HL-60/S4 treated with retinoic acid at 250 ng/mL for 4 days and 3 days (cell line): ENCODE results near the gene HNRNPU.

ENCODE experiments used
- in situ Hi-C: fragments of 300-500 bp; cut with MboI; formaldehyde crosslinking; loops from 2 replicates; pipeline ENCODE4 v1.7.0; 2022; ENCODE audit warnings: low sequenced_read_pairs

Gene HNRNPU

GRCh38 chr1:244863491-244864252 is 671 bp downstream of the HNRNPU start:
- in situ Hi-C loops: loop anchor here (25.0 kb wide), 1 partner anchor 174 kb away; no protein-coding TSS in a partner anchor

- in situ Hi-C loops: loop anchor here (25.0 kb wide), 1 partner anchor 174 kb away; no protein-coding TSS in a partner anchor
Measured at GRCh38 chr1:244862699-244863490, 1.4 kb downstream of the HNRNPU start.

GRCh38 chr1:244862354-244862698 is 2.0 kb downstream of the HNRNPU start:
- in situ Hi-C loops: loop anchor here (25.0 kb wide), 1 partner anchor 175 kb away; no protein-coding TSS in a partner anchor

GRCh38 chr1:244861683-244862082 is 2.7 kb downstream of the HNRNPU start:
- in situ Hi-C loops: loop anchor here (25.0 kb wide), 1 partner anchor 176 kb away; no protein-coding TSS in a partner anchor

DNA sequence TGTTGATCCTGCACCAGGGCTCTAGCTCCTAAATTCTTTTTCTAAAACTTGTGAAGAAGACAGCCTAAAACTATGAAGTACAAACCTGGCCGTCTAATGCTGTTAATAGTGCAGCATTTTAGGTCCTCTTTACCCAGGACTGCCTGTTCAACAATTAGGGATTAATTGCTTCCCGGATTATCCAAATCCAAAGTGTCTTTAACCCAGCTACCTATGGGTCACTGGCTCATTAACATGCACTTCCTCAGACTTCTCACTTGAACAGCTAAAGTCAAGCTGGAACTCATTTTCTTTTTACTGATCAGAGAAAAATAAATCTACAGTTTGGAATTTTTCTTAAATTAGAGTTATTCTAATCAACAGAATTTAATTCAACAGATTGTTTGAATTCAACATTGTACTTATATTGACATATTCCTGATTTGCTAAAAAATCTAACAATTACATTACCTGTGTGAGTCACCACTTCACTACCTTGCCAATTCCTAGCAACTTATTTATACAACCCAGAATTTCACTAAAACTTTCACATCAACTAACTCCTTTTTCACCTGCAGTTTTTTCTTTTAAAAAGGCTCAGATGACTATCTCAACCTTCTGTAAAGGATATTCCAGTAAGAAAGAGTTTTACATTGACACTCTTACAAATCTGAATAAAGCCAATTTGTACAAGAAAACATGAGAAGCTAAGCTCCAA is 3.3 kb downstream of the HNRNPU start:
- in situ Hi-C loops: loop anchor here (25.0 kb wide), 1 partner anchor 176 kb away; no protein-coding TSS in a partner anchor

- in situ Hi-C loops: loop anchor here (25.0 kb wide), 1 partner anchor 177 kb away; no protein-coding TSS in a partner anchor
Measured at GRCh38 chr1:244860078-244860477, 4.3 kb downstream of the HNRNPU start.

GRCh38 chr1:244858357-244858756 is 6.0 kb downstream of the HNRNPU start:
- in situ Hi-C loops: loop anchor here (25.0 kb wide), 1 partner anchor 179 kb away; no protein-coding TSS in a partner anchor

GRCh38 chr1:244857761-244858160 is 6.6 kb downstream of the HNRNPU start:
- in situ Hi-C loops: loop anchor here (25.0 kb wide), 1 partner anchor 180 kb away; no protein-coding TSS in a partner anchor

GRCh38 chr1:244854865-244855578 is 9.3 kb downstream of the HNRNPU start:
- in situ Hi-C loops: loop anchor here (25.0 kb wide), 1 partner anchor 182 kb away; no protein-coding TSS in a partner anchor

- in situ Hi-C loops: loop anchor here (25.0 kb wide), 1 partner anchor 183 kb away; no protein-coding TSS in a partner anchor
Measured at GRCh38 chr1:244854166-244854565, 10.2 kb downstream of the HNRNPU start.

DNA sequence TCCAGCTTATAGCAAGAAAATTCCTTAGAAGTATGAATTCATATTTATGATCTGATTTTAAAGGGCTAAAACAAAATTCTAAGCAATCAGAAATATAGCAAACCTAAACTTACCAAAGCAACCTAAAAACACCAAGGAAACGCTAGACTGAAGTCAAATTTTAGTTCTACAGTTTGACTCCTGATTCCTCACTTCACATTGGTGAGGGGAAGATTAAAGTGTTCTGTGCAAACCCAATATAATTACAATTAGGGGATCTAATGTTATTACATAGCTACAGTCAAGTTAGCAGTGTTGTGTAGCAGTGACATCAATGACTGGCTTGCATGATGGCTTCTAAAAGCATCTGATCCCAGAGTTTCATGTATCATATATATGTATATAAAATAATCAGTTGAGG is 11.6 kb downstream of the HNRNPU start:
- in situ Hi-C loops: loop anchor here (25.0 kb wide), 1 partner anchor 185 kb away; no protein-coding TSS in a partner anchor

DNA sequence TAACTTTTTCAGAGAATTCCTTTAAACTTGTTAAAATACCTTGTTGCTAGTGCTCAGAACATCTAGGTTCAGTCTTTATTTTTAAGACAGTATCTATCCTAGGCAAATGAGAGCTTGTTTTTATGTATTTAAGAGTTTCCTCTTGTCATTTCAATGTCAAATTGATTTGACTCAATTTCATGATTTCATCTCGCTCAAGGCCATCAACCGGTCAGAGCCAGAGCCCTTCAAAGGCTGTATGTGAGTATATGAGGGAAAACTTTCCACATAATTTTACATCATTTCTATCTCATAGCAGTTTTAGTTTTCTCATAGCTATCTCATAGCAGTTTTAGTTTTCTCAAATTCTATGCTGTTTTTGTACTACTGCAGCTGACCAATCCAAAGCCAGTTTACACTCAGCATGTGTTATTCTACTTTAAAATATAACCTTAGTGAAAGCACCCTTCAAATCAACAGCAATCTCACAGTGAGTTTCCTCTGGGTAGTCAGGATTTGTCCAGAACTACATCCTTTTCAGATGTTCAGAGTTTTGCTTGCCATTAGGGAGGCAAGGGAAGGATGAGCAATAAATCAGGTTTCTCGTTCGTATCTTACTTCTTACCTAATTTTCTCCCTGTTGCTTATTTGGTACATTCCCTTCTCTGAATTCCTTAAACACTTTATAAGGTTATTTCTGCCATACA is 12.7 kb downstream of the HNRNPU start:
- in situ Hi-C loops: loop anchor here (25.0 kb wide), 1 partner anchor 186 kb away; no protein-coding TSS in a partner anchor

DNA sequence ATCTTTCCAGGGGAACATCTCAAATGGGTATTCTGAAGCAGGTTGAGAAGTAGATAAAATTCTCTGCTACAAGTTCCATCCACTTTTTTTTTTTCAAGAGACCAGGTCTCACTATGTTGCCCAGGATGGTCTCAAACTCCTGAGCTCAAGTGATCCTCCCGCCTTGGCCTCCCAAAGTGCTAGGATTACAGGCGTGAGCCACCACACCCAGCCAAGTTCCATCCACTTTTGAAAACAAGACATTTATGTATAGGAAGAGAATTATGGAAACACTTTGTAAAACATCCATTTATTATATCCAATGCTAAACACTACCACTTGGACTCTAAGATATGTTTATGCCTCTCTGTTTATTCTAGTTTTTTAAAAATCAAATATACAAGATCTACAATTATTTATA is 13.4 kb downstream of the HNRNPU start:
- in situ Hi-C loops: loop anchor here (25.0 kb wide), 1 partner anchor 186 kb away; no protein-coding TSS in a partner anchor

DNA sequence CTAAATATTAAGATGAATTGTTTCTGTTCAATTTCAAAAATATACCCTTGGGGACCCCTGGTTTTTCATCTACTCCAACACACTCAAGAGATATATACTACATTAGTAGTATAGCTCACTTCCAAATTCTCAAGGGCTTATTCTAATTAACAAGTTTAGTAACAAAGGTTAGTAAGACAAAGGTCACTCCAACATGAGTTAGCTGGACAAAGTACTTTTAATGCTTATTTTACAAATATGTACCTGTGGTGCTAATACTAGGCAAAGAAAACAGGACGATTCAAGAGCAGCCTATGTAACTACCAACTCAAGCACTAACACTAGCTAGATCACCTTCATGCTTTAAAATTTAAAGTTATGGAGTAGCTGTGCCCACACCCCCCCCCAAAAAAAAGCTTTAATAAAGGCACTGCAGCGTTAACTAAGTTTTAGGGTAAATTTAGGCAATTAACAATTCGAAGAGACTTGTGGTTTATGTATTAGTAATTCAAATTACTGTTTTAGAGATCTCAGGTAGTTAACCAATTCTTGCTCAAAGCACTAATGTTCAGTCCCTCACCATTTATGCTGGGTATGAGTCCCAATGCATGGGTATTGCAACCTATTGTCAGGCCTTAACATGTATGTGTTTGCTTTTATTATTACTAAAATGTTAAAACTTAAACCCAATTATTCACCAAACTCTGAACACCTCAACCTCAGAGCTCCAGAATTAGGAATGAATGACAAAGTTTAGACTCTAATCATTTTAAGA is 14.1 kb downstream of the HNRNPU start:
- in situ Hi-C loops: loop anchor here (25.0 kb wide), 1 partner anchor 187 kb away; no protein-coding TSS in a partner anchor

DNA sequence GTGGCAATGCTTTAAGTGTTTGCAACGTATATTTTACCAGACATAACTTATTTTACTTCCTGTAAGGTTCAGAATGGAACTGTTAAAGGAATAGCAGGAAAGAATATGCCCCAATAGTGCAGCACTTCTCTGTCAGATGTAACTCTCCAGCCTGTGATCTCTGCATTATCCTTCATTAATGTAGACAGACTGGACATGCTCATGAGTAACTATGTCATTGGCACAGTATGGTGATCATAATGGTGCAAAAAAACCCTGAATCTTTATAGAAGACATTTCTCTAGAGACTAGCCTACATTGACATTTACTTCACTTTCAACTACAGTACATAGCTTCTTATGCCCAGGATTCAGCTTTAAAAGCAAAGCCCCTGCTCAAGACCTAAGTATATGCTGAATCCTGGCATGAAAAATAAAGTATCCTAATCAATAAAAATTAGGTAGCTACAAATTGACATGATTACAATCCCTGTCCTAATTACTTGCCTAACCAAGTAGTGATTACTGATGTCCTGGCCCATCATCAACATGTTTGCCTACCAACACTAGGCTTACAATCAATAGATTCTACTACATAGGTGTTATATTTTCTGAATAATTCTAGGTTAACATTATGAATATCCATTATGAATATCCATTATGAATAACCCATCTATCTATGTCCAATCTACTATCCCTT is 15.0 kb downstream of the HNRNPU start:
- in situ Hi-C loops: no loop called here

DNA sequence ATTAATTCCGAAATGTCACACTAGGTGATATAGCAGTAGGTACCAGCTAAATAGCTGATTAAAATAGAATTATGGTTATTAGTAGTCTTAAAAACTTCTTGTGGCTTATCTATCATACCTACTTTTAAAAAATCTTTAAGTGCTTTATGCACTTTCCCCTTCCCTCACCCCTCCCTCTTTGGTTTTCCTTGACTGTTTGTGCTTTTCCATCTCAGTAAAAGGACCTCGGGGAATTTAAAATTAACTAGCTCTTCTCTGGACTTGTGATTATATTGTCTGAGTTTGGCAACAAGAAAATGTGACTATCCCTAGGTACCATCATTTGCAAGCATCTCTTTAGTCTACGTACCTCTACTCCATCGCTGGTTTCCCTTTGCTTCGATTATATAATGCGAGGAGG is 17.7 kb downstream of the HNRNPU start:
- in situ Hi-C loops: no loop called here

GRCh38 chr1:244844155-244845121 is 19.9 kb downstream of the HNRNPU start:
- in situ Hi-C loops: no loop called here
